Amniotic epithelial cell (primary cell): ENCODE measurements around the gene CDH4.

ENCODE experiments used
- DNase-seq: peaks from one replicate; pipeline ENCODE4 v3.0.0-alpha.2; 2010; ENCODE audit warnings: low read depth

CDH4 gene

GRCh38 chr20:61900011-61900944 is 648.2 kb downstream of the CDH4 start:
- DNase-seq, result no peak

DNA sequence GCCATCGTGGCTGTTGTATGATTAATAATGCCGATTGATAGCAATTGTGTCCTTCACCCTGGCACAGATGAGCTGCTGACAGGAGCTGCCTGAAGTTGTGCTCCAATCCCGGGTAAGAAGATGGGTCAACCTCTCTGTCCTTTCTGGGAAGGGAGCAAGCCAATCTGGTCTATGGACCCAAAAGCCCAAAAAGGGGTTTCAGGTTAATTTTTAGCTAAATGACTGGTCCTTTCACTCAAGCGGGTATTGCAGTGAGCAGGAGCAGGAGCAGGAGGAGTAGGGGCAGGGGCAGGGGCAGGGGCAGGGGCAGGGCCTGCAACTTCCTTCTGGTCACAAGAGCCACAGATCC is 648.9 kb downstream of the CDH4 start:
- DNase-seq, result no peak

- DNase-seq, result no peak
Measured at GRCh38 chr20:61901392-61902220, 649.5 kb downstream of the CDH4 start.

DNA sequence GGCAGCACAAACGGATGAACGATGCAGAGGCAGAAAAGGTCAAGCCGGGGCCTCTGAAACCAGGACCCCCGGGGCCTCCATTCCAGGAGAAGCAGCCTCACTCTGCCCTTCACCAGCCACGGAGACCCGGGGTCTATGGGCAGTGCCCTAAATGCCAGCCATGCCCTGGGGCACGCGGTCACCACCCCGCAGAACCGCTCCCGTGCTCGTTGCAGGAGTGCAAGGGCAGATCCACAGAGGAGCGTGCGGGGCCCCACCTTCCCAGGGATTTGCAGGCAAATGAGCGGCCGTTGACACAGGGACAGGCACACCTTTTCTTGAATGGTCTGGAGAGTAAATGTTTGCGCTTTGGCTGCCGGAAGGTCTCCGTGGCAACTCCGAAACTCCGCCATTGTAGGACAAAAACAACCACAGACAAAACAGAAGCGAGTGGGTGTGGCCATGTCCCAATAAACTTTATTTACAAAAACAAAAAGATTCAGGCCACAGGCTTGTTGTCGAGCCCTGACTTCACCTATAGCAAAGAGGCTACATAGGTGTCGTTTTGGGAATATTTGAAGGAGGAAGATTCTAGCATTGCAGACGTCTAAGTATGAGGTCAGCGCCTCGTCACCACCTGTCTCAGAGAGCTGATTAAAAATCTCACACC is 650.3 kb downstream of the CDH4 start:
- no peak for DNase-seq

DNA sequence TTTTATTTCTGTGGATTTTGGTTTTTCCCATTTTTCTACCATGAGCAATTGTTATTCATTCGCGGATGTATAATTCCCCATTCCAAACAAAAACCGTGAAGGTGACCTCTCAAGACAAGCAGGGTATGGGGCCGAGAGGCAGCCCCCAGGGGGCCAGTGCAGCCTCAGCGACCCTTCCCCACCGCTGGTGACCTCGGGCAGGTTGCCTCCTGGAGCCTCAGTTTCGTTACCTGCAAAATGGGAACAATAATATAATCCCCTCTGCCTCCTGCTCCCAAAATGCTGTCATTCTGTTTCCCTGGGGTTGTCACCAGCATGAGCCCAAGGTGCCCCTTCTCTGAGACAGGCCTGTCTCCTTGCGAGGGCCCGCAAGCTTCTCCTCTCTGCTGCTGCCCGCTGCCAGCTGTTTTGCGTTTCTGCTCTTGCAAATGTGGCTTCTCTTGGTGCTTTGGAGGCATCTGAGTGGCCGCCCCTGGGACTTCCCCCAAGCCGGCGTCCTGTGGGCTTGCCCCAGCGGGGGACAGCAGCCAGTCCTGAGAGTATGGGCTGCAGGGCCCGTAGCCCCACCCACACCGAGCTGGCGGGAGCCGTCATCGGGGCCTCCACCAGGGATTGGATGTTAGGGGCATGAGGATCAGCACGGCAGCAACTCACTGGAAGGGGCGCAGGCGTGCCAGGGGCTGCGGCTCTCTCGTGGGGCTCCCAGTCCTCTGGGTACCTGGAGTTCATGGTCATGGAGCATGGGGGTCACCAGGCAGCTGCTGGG is 651.7 kb downstream of the CDH4 start:
- DNase-seq, result no peak

DNA sequence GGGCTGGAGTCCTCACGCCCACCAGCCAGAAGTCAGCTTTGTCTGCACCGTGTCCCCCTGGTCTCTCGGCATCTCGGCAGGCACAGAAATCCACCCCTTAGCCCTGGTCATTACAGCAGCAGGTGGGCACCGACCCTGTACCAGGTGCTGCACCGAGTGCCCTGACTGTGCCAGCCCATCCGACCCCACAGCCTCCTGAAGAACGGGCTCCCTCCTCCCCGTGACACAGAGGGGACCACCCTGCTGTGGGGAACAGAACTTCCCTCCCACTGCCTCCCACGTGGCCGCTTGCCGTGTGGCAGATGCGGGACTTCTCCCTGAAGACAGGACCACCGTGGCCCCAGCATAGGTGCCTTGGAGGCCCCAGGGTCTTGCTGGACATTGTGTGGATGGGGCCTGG is 652.4 kb downstream of the CDH4 start:
- no peak for DNase-seq

DNA sequence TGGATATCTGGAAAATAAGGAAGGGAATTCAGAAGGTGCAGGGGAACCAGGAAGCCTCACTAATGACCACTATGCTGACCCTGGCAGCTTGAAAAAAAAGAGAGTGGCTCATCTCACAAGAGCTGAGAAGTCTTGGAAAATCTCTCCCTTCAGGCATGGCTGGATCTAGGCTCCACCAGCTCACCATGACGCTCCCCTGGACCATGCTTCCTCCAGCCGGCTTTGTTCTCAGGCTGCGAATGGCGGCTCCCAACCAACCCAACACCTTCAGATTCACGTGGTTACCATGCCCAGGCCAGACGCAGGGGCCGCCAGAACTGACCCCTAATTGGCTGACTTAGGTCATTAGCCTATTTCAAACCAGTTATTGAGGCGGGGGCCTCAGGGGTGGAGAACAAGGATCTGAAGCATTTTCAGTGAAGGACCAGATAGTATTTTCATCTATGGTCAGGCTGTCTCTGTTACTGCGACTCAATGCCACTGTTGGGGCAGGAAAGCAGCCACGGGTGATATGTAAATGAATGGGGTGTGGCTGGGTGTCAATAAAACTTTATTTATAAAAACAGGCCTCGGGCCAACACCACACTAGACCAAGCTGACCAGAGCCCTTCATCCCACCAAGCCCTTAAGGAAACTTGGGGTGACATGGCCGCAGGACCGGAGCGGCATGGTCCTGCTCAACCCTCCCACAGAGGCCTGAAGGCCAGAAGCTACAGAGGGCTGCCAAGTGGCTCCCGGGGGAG is 653.9 kb downstream of the CDH4 start:
- no peak for DNase-seq

GRCh38 chr20:61907081-61907891 is 655.2 kb downstream of the CDH4 start:
- DNase-seq, result no peak

DNA sequence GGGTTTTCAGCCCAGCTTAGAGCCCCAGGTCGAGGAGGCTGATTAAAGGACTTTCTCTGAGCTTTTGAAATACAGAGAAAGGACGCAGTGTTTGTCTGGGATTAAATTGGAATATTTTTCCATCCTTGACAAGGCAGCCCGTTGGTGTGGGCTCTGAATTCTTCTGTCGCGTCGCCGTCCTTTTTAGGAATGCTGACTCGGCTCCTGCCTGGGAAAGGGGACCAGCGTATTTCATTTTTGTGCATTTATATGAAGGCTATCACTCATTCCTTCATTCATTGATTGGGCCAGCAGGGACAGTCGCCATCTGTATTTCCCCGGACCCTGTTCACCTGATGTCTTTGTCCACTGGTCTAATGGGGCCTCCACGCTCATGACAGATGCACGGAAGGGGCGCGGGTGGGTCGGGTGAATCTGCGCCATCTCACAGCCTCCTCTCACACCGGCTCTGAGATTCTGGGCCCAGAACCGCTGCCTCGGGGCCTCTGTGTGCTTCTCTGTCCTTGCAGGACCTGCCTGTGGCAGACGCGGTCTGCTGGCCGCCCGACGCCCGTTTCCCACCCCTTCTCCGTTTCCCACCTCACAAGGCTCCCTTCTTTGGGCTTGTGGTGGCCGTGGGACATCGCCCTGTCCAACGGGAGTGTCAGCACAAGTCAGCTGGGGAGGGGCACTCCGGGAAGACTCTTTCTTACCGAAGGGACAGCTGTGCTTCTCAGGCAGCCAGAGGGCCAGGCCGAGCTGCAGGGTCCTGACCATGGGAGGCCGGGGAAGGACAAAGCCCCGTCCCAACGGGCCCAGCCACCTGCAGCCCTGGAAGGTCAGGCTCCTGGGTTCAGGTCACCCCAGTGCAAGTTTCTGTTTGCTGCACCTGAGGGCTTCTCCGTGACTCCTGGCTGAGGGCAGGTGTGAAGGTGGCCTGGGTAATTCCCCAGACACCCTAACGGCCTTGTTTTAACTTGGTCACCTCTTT is 656.3 kb downstream of the CDH4 start:
- DNase-seq, result no peak

GRCh38 chr20:61909028-61909427 is 657.0 kb downstream of the CDH4 start:
- DNase-seq, result no peak

DNA sequence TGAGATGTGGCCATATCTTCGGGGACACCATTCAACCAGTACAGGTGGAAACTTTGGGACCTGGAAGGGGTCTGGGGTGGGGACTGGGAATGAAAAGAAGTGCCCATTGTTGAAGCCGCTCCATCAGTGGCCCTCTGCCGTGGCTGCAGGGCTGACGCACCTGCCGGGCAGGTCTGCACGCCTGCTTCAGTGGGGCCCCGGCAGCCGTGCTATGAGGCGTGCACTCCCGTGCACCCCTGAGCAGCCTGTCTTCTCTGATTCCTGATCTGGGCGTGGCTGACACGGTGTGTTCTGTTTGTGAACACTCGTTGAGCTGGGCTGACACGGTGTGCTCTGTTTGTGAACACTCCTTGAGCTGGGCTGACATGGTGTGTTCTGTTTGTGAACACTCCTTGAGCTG is 657.8 kb downstream of the CDH4 start:
- no peak for DNase-seq

GRCh38 chr20:61911824-61912223 is 659.8 kb downstream of the CDH4 start:
- no peak for DNase-seq

DNA sequence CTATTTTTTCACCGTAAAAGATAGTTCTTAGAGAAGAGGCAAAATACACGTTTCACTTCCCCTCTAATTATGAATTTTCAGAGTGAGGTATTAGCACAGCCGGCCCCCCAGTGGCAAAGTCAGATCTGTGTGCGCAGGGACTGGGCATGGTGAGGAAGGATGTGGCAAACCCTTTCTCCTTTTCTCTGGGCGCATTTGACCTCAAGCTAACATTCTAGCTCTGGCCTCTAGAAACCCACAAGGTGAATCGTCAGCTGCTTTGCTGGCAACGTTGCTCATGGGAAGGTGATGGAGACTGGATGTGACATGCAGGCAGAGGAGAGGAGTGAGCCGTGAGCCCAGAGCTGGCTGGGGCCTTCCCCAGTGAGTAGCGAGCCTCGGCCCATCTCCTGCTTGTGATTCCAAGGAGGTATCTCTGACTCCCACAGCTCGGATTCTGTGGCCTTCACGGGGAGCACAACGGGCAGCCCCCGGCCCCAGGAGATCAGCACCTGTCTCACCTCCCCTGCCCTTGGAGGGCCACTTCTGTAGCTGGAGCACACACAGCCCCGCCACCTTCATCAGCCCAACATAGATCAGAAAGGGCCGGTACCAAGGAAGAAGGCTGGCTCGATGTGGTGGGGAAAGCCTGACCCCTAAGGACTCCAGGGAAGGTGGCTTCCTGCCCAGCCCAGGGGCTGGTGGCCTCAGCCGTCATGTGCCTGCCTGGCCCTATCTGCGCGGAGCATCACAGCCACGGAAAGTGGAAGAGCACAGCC is 660.8 kb downstream of the CDH4 start:
- no peak for DNase-seq

GRCh38 chr20:61913423-61914225 is 661.6 kb downstream of the CDH4 start:
- DNase-seq, result no peak

- DNase-seq, result no peak
Measured at GRCh38 chr20:61915101-61915500, 663.0 kb downstream of the CDH4 start.

DNA sequence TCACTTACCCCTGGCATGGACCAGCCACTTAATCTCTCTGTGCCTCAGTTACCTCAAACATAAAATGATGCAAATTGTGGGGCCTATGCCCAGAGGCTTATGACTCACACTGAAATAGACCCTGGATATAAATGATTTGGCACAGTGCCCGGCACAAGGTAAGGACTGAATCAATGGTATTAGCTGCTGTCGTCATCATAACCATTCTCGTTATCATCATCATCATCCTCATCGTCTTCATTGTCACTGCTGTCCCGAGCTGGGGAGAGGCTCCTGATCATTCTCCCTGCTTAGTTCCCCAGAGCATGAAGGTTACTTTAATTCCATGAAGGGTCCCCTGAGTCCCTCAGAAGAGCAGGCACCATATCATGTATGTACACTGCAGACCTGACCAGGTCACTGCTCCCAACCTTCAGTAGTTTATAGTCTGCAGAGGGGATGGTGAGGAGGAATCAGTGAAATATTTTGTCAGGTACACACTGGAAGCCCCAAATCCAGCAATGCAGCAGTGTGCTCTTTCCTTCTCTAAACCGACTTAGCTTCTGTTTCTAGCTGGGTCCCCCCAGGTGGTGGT is 664.3 kb downstream of the CDH4 start:
- no peak for DNase-seq

DNA sequence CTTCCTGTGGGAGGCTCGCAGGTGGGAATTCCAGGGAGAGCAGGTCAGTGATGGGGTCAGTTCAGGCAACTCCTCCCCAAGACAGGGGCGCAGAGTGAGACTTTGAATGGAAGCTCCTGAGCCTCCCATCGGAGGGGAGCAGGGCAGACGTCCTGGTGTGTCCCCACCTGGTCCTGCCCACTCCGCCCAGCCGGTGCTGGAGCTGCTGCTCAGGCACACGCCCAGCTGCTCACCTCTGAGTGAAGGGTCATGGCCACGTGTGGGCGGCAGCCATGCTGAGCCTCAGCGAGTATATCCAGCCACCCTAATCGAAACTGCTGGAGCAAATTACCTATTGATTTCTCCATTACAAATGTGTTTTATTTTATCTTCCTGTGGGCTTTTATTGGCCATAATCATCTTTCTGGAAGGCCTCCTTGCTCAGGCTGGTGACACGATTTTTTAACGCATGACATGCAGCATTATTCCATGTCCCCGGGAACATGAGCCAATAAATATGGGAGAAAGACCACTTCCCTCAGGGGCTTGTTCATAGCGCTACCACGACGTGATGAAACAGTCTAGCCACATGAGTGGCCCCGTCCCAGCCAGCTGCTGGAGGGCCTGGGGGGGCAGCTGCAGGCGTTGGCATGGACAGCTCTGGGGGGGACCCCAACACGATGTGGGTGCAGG is 665.5 kb downstream of the CDH4 start:
- DNase-seq, result no peak
